Skin of body (tissue), 2 donors: ENCODE results near the gene HLX. TPM values are rescaled to one million over a fixed set of nuclear protein-coding genes. Genes with fewer than 3 reads are reported as not detected.

ENCODE experiments used
- DNase-seq: peaks from one replicate; lab custom pipeline; 2025; lab: John Stamatoyannopoulos, UW
- total RNA-seq: library from RNA; depleted of rRNA; stranded (reverse); fragments of >200 nt; gene quantifications from one replicate; pipeline ENCODE4 v1.2.3, GENCODE V29; 2014

Gene HLX, protein sequence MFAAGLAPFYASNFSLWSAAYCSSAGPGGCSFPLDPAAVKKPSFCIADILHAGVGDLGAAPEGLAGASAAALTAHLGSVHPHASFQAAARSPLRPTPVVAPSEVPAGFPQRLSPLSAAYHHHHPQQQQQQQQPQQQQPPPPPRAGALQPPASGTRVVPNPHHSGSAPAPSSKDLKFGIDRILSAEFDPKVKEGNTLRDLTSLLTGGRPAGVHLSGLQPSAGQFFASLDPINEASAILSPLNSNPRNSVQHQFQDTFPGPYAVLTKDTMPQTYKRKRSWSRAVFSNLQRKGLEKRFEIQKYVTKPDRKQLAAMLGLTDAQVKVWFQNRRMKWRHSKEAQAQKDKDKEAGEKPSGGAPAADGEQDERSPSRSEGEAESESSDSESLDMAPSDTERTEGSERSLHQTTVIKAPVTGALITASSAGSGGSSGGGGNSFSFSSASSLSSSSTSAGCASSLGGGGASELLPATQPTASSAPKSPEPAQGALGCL
- 10.9 TPM for total RNA-seq

DNA sequence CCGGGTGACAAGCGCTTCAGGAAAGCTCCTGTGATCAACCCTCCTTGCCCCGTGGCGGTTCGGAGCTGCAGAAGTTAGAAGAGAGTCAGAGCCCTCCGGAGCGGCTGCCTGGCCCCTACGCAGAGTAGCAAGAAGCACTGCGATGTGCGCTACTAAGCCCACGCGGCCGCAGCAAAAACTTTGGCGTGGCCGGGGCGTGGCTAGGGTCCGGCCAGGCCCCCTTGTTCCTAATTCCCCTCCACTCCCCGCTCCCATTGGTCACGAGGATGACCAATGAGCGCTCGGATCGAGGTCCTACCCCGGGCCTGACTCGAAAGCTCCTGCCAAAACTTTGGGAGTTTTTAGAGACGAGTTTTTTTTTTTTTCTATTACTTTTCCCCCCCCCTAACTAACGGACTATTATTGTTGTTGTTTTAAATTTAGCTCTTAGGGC is at the start of gene HLX:
TSS of gene HLX (plus strand) at position 368 of the 433 bp plus-strand sequence. CDS start 415 bp downstream, outside the sequence.
- DNase-seq: peak; percentile 81

DNA sequence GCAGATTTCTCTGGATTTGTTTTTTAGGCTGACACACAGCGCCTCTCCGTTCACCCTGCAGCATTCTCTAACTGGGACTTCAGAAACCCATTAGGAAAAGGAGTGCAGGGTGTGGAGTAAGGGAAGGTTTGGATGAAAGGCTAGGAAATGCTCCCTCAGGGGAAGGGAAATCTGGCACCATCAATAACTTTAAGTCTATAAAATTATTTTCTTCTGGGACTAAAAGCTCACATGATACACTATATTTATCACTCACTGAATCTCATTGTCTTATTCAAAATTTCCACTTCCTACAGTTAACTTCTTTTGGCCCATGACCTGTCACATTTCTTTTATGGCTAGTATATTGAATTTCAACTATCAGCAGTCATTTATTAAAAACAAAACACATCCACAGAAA is 45.8 kb upstream of the HLX start:
- DNase-seq: no peak

DNA sequence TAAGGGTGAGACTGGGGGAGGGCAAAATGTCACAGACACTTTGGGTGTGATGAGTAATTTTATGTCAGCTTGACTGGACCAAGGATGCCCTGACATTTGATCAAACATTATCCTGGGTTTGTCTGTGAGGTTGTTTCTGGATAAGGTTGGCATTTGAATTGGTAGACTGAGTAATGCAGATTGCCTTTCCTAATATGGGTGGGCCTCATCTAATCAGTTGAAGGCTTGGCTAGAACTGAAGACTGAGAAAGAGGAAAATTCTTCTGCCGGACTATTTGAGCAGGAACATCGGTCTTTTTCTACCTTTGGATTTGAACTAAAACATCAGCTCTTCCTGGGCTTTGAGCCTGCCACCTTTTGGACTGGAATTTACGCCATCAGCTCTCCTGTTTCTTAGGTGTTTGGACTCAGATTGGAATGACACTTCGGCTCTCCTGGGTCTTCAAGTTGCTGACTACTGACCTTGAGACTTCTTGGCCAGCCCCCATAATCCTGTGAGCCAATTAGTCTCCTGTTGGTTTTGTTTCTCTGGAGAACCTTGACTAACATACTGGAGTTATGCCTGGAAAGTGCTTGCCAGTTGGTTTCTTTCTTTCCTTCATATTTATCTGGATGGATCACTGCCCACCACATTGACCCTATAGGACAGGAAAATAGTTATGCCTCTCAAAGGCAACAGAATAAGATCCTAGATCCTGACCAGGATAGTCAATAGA is 44.9 kb upstream of the HLX start:
- no peak for DNase-seq

DNA sequence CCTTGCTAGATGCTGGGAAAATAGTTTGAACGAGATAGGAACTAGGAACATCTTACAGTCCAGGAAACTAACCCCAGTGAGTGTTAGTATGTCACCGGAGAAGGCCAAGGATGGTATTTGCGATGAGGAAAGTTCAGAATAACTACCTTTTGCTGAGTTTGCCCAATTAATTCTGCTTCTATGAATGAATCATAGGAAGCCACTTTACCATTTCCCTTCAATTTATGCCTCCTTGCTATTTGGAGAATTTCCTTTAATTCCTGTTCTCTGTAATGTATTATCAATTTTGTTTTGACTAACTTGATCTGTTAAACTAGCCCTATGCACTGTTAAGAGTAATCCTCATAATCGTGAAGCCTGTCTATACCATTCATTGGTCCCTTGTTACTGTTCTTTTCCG is 40.7 kb upstream of the HLX start:
- no peak for DNase-seq

DNA sequence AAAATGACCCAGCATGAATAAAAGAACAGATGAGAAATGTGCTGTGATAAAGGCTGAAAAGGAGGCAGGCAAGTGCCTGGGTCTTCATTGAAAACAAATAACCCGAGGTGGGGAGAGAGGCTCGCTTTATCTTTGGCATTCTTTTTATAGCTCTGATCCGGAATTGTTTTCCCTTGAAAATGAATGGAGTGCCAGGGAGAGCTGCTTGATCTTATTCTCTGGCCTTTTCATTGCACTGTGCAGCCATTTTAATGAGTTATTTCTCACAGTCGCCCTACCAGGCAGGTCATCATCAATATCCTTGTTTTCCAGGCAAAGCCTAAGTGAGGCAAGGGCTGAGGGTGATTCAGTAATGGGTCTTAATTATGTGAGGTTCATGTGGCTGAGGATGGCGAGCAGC is 39.8 kb upstream of the HLX start:
- DNase-seq: no peak

DNA sequence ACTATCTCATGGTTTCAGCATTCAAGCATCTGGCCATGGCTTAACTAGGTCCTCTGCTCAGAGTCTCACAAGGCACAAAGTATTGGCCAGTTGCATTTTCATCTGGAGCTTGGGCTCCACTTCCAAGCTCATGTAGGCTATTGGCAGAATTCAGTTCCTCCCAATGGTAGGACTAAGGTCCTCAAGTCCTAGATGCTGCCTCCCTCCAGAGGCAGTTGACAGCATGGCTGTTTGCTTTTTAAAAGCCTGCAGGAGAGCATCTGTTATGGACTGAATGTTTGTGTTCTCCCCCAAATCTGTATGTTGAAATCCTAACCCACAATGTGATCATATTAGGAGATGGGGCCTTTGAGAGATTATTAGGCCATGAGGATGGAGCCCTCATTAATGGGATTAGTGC is 38.0 kb upstream of the HLX start:
- DNase-seq: no peak

DNA sequence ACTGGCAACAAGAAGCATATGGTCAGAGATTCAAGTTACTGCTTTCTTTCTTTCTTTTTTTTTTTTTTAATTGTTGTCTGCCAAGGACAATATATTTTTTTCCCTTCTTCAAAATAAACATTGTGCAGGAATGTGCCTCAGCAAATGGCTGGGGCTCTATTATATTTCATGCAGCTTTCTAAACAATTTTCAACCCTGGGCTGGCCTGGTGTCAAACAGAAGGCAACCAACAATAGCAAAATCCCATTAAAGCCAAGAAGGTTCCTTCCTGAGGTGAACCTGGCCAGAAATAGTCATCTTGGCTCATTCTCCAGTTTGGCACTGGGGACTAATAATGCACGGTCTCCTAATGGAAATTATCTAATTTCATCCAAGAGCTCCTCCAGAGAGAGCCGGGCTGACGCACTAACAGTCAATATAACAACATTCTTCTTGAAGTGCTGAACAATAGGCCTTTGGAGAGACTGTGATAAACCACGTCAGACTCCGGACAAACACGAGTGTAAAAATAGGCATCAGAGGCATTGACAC is 35.7 kb upstream of the HLX start:
- DNase-seq: peak; percentile 91

DNA sequence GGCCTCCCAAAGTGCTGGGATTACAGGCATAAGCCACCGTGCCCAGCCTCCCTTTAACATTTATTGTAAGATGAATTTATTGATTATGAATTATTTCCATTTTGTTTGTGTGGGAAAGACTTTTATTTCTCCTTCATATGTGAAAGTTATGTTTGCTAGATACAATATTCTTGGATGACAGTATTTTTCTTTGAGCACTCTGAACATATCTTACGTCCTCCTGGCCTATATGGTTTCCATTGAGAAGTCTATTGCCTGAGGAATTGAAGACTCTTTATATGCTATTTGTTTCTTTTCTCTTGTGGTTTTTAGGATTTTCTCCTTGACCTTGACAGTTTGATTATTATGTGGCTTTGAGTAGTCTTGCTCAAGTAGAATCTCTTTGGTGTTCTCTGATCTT is 26.8 kb upstream of the HLX start:
- DNase-seq: no peak

DNA sequence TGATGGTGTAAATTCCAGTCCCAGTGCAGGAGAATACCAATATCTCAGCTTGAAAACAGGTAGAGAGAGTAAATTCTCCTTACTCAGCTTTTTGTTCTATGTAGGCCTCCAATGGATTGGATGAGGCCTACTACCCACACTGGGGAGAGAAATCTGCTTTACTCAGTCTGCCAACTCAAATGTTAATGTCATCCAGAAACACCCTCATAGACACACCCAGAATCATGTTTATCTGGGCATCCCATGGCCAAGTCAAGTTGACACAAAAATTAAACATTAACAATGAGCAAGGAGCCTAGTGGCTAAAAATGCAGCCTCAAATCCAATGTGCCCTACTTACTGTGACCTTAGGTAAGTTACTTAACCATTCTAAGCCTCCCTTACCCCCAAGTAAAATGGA is 6.9 kb upstream of the HLX start:
- no peak for DNase-seq

DNA sequence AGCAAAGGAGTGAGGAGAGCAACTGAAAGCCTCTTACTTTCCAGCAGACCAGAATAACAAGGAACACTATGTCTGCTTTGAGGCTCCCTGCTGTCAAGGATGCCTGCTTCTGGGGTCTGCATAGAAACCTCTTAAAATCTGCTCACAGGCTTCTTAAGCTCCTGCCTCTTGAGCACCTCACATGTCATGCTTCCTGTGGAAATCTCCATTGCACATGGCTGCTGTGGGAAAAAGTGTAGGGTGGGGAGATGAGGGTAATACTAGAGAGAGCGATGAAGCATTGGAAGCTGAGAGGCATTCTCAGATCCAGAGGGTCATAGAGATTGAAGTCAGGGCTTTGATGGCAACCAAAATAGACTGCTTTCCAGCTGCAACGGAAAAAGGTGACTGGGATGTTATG is 6.2 kb upstream of the HLX start:
- DNase-seq: no peak

DNA sequence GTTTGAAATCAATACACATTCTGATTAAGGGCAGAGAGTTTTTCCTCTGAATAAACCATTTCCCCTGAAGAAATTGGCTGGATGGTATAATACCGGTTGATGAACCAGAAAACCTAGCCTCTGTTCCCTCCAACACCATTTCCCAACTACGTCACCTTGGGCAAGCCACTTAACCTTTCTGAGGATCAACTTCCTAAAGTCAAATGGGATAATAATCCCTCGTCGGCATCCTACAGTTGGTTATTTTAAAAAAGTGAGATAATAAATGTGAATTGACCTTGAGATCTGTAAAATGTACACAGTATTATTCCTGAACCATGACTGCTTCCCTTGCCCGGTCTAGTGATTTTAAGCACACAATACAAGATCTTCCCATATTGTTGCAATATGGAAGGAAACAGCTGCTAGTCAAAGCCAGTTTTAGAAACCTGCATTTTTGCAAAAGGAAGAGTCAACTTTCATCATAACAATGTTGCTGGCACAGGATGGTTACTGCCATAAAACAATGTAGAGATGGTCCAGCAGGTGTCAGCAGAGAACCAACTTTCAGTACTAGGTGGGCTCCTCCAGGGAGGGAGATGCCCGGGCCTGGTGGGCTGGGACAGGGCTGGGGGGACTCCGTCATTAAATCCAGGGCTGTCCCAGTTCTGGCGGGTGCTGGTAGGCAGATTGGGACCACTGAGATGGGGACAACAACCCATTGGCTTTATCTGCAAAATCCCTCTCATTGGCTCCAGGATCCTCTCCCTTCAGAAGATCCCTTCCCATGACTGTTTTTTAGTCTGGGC is 5.2 kb upstream of the HLX start:
- peak; percentile 68 for DNase-seq

DNA sequence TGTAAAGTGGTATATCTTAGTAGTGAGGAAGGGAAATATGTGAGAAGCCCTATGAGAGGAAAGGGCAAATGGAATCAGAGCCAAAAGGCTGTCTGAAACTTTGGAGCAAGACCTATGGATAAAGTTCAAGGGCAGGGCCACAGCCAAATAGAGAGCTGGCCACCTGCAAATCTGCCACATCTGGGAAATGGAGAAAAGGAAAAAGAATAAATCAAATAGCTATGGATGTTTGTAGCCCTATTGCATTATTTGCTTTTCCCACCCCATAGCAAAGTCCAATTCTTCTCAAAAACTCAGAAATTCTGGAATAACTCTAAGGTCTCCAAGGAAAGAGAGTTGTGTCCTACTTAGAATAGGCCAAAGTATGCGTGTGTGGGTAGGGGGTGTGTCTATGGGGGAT is 4.0 kb upstream of the HLX start:
- no peak for DNase-seq

DNA sequence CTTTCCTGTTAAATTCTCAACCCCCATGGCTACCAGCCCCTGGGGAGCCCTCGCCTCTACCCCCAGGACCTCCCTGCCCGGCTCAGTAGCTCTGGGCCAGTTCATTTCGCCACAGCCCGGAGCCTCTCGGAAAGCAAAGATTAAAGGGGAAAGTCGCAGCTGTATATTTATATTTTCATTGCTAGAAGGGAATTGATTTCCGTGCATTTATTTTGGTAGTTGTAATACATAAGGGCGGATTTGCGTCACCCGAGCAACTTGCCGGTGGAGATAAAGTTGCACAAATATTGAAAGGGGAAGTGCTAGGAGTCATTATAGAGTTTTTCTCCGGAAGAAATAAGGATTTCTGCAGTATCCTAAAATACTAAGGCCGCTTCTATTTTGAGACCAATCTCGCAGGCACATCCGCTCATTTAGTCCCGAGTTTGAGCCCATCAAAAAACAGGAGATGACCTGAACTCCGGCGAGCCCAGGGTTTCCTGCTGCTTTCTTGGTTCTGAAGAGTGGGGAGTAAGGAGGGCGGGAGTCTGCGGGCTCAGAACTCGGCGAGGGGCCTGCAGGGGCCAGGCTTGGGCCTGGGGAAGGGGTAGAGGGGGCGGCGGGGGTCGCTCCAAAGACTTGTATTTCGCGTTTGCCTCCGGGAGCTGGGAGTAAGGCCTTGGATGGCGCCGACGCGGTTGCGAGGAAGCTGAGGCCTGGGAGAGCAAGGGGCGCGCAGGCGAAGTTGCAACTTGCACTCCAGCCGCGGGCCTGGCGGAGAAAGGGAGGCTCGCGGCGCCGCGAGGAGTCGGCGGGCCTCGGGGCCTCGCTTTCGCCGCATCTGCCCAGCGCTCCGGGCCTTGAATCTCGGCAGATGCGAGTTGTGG is 2.5 kb upstream of the HLX start:
- DNase-seq: peak; percentile 41

DNA sequence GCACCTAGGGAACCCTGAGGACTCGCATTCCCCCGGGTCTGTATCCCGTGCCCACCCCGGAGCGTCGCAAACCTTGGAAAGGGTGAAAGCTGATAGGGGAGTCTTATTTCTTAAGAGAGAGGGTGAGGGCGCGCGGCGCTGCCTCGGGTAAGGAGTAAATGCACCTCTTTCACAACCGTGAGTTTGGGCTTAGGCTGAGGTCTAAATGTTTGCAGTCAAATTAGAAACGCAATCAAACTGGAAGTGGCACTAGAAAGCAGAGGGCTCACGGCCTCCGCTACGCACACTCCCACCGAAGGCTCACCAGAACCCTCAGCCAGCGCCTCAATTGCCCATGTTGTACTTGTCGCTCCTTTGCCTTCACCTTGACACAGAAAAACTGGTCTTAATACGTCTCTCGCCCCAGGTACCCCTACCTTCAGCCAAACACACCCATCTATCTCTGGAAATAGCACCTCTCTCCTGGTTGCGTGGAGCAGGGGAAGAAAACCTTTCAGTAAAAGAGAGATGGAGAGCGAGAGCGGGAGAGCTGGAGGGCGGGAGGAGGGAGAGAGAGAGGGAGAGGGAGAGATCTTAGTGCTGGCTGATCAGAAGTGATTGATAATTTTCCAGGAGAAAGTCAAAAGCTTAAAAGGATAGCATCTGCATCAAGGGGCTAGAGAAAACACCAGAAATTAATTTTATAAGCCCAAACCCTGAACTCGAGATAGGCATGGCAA is 1.7 kb upstream of the HLX start:
- no peak for DNase-seq

DNA sequence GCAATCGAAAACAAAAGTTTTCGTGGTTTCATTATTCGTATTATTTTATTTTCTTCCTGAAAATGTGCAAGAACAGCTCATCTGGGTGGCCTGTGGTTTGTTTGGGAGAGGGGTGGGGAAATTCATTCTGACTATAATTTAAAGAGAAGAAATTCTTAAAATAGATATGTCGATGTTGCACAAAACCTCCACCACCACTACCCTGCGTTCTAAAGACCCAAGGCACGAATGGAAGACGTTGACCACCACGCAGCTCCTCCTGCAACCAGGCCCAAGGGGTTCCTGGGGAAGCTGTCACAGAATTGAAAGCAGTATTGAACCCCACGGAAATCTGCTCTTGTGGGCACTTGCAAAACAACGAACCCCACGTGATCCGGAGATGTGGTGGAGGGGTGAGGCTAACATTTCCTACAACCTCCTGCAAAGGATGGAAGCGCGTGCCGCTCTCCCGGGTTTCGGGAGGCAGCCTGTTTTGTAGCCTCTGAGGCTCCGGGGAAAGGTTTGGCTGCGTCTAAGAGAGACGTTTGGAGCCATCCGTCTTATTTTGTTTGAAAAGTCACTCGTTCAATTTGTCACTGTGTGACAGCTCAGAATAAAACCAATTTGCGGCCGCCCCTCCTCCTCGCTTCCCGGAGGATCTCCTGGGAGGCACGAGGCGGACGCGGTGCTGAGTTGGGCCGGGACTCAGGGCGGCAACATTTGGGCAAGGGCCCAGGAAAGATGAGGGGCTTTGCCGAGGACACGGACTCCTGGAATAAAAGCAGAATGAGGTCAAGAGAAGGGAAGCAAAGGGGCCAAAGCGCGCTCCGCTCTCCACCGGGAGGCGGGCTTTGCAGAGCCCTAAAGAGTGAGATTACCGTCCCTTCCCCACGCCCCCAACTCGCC is 810 bp upstream of the HLX start:
- peak; percentile 21 for DNase-seq

DNA sequence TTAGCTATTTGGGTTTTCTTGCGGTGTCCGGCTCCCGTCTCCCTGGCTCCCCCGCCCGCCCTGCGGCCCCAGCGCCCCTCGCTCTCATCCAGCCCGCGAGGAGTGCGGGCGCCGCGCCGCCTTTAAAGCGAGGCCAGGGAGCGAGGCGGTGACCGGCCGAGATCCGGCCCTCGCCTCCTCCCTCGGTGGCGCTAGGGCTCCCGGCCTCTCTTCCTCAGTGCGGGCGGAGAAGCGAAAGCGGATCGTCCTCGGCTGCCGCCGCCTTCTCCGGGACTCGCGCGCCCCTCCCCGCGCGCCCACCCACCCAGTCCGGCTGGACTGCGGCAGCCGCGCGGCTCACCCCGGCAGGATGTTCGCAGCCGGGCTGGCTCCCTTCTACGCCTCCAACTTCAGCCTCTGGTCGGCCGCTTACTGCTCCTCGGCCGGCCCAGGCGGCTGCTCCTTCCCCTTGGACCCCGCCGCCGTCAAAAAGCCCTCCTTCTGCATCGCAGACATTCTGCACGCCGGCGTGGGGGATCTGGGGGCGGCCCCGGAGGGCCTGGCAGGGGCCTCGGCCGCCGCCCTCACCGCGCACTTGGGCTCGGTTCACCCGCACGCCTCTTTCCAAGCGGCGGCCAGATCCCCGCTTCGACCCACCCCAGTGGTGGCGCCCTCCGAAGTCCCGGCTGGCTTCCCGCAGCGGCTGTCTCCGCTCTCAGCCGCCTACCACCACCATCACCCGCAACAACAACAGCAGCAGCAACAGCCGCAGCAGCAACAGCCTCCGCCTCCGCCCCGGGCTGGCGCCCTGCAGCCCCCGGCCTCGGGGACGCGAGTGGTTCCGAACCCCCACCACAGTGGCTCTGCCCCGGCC is 492 bp downstream of the HLX start:
- DNase-seq: peak; percentile 66

DNA sequence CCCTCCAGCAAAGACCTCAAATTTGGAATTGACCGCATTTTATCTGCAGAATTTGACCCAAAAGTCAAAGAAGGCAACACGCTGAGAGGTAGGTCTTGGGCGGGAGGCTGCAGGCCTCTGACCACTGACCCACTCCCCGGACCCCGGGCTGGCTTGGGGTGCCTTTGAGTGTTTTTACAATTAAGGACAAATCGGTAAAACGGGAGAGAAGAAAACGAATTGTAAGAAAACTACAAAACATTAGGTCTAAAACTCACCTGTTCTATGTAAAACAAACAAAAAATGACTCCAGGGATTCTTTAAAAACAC is 1.1 kb downstream of the HLX start:
- no peak for DNase-seq
